Brain microvascular endothelial cell (primary cell): Measurements from ENCODE around the gene SUMF1.

ENCODE experiments used
- DNase-seq: peaks from one replicate; pipeline ENCODE4 v3.0.0-alpha.2; 2020
- H3K27ac ChIP-seq: fragments of 250-450 bp; sonication (Bioruptor Pico); 2 replicates; pipeline ENCODE4 v1.5.1; 2020; ENCODE audit warnings: mild to moderate bottlenecking, moderate library complexity
- H3K27me3 ChIP-seq: fragments of 250-450 bp; sonication (Bioruptor Pico); replicated peaks from 2 replicates; pipeline ENCODE4 v1.5.1; 2020; ENCODE audit warnings: mild to moderate bottlenecking
- H3K36me3 ChIP-seq: fragments of 250-450 bp; sonication (Bioruptor Pico); replicated peaks from 2 replicates; pipeline ENCODE4 v1.5.1; 2020; ENCODE audit warnings: mild to moderate bottlenecking
- H3K4me3 ChIP-seq: 2 replicates; pipeline ENCODE4 v1.5.1; 2011; ENCODE audit warnings: low read depth, mild to moderate bottlenecking, control low read depth, low read length, moderate library complexity
- CTCF ChIP-seq: IDR thresholded peaks from 2 replicates; pipeline ENCODE4 v1.5.1; 2011; ENCODE audit warnings: low read depth, mild to moderate bottlenecking, moderate library complexity, low read length, control low read depth, inconsistent platforms; ENCODE audit errors: missing control alignments
- in situ Hi-C: cut with HindIII; loops from 2 replicates; pipeline ENCODE4 v1.10.0; 2017; ENCODE audit warnings: low sequenced_read_pairs, low pct_ligation_motif_present

The SUMF1 gene

DNA sequence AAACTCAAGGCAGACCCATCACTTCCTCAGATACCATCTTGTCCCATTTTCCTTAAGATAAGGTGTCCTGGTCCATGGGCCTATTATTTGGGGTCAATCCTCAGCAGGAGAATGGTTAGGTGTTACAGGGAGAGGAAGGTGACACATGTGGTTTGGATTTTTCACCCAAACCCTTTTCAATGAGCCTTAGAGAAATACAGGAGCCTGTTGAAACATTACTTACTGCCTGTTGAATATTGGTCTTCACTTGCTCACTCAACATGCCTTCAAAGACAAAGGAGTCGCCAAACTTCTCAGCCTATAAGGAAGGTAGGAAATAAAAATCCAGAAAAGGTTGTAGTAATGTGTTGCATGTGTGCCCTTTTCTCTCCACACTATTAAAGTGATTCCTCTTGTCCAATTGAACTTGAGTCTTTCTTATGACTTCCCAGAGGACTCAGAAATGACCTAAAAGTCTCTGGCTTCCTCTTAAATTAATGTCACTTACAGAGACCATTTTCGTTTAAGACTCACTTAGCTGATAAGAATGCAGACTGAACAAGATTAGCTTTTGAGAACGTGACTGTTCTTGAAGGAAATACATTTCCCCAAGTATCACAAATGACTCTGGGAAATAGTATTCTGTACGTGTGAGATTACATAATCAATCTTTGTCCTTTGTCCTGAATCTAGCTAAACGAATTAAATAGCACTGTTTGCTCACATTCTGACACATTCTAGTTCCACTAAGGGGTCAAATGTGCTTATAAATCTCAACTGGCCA lies 17.8 kb downstream of the SUMF1 start:
- no peaks in the 10 kb centered on the region for H3K36me3 ChIP-seq
- DNase-seq = no peak
- H3K4me3 ChIP-seq = no peak overlapping the region
- no peaks in the 10 kb centered on the region for H3K27me3 ChIP-seq
- in situ Hi-C loops = no loop called here
- H3K27ac ChIP-seq = no peak overlapping the region
- no peak for TF ChIP-seq CTCF

DNA sequence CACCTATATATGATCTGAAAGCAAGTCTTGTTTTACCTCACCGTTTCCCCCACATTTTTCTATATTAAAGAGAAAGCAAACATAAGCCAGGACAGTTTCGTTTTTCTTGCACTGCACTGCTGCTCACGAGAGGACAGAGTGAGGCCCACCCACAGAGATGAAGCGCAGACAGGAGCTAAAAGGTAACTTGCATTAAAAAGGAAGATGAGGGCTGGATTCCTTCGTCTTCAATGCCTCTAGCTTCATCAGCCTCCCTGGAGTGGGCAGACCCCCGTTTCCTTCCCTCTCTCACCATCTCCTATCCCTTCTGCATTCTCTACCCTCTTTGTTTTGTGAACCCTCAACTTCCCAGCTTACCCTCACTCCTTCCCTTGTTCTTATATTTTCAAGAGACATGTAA lies 18.9 kb downstream of the SUMF1 start:
- DNase-seq = no peak
- no peak for TF ChIP-seq CTCF
- Histone ChIP-seq H3K4me3 (no peak overlapping the region), H3K36me3 (no peaks in the 10 kb centered on the region), H3K27me3 (no peaks in the 10 kb centered on the region), H3K27ac (no peak overlapping the region)
- in situ Hi-C loops = no loop called here

- TF ChIP-seq CTCF = no peak
- Histone ChIP-seq H3K27ac (no peak overlapping the region), H3K4me3 (no peak overlapping the region), H3K36me3 (no peaks in the 10 kb centered on the region), H3K27me3 (no peaks in the 10 kb centered on the region)
- no peak for DNase-seq
- in situ Hi-C loops = no loop called here
These were observed 19.6 kb downstream of the SUMF1 start for GRCh38 chr3:4447295-4447999.

GRCh38 chr3:4440951-4441350 lies 26.1 kb downstream of the SUMF1 start:
- in situ Hi-C loops = no loop called here
- H3K36me3 ChIP-seq = no peaks in the 10 kb centered on the region
- no peak overlapping the region for H3K4me3 ChIP-seq
- H3K27ac ChIP-seq = no peak overlapping the region
- DNase-seq = no peak
- TF ChIP-seq CTCF = no peak
- no peaks in the 10 kb centered on the region for H3K27me3 ChIP-seq

GRCh38 chr3:4438296-4438695 lies 28.8 kb downstream of the SUMF1 start:
- no peak for TF ChIP-seq CTCF
- Histone ChIP-seq H3K27me3 (no peaks in the 10 kb centered on the region), H3K36me3 (no peaks in the 10 kb centered on the region), H3K4me3 (no peak overlapping the region), H3K27ac (no peak overlapping the region)
- in situ Hi-C loops = no loop called here
- no peak for DNase-seq

DNA sequence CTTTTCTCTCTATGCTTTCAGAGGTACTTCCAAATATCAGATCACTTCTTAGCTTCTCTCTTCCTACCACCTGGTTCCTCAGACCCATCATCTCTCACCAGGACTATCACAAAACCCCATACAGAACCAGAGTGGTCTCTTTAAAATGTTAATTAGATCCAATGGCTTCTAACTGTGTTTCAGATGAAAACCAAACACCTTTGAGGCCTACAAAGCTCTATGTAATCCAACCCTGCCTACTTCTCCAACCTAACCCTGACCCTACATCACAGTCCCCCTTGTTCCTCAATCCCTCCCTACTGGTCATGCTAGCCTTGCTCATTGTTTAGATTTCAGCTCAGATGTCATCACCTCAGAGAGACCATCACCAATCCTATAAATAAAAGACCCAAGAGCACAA lies 34.8 kb downstream of the SUMF1 start:
- no peak for DNase-seq
- in situ Hi-C loops = no loop called here
- no peak overlapping the region for H3K27ac ChIP-seq
- no peaks in the 10 kb centered on the region for H3K36me3 ChIP-seq
- H3K4me3 ChIP-seq = no peak overlapping the region
- no peak for TF ChIP-seq CTCF
- no peaks in the 10 kb centered on the region for H3K27me3 ChIP-seq
